ENCODE data around the gene TMEM184A. TPM values are rescaled to one million over a fixed set of nuclear protein-coding genes. Genes with fewer than 3 reads are reported as not detected.
"Not testable (repeated sequence)": the region's sequence is repeated elsewhere in the genome, so short reads cannot be mapped to it uniquely, and the experiment has no call there.

Gene TMEM184A
- total RNA-seq, 1 donor from 2014 or later = 0.22 TPM

GRCh38 chr7:1533547-1534329 is 22.3 kb downstream of the TMEM184A start:
- peak; percentile 14 for ATAC-seq
- intact Hi-C loops (cut with micrococcal nuclease) = no loop called here

GRCh38 chr7:1533255-1533546 is 22.8 kb downstream of the TMEM184A start:
- intact Hi-C loops (cut with micrococcal nuclease) = no loop called here
- no peak for DNase-seq

More at GRCh38 chr7:1533547-1534329, 22.3 kb downstream of the TMEM184A start:
- peak; percentile 71 for DNase-seq

GRCh38 chr7:1532456-1533254 is 23.4 kb downstream of the TMEM184A start:
- peak; percentile 35 for ATAC-seq
- intact Hi-C loops (cut with micrococcal nuclease) = no loop called here
- DNase-seq = peak; percentile 78

More at GRCh38 chr7:1533255-1533546, 22.8 kb downstream of the TMEM184A start:
- no peak for ATAC-seq

- DNase-seq (no peak), ATAC-seq (no peak)
- intact Hi-C loops (cut with micrococcal nuclease) = no loop called here
These were observed 24.0 kb downstream of the TMEM184A start for GRCh38 chr7:1531979-1532455.

DNA sequence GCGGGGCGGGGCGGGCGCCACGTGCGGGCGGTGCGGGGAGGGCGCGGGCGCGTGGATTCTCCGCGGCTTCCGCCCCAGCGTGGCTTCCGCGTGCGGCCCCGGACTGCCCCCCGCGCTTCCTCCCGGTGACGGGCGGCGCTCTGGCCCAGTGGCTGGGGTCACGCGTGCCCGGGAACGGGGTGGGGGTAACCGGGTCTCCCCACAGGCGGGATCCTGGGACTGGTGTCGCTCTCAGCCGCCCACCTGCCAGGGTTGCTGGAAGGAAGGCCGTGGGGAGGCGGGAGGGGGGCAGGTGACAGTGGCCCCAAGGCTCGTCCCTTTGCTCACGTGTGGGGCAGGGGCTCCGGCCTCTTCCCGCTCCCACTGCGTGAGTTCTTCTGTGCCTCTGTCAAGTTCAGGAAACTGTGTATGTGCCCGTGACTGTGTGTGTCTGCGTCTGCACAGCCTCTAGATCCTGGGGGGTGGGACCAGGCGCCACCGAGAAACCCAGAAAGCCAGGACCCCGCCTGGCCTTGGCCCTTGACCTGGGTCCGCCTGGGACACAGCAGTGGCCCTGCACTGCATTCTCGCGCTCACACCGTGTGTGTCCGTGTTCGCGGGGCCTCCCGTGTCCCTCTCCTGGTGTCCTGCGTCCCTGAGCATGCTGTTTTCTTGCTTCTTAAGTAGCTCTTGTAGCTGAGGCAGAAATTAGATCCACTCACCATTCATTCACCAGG is 24.6 kb downstream of the TMEM184A start:
- intact Hi-C loops (cut with micrococcal nuclease) = no loop called here
- DNase-seq (peak; percentile 65), ATAC-seq (peak; percentile 1)

GRCh38 chr7:1530946-1531262 is 25.1 kb downstream of the TMEM184A start:
- ATAC-seq (no peak), DNase-seq (no peak)
- intact Hi-C loops (cut with micrococcal nuclease) = no loop called here

DNA sequence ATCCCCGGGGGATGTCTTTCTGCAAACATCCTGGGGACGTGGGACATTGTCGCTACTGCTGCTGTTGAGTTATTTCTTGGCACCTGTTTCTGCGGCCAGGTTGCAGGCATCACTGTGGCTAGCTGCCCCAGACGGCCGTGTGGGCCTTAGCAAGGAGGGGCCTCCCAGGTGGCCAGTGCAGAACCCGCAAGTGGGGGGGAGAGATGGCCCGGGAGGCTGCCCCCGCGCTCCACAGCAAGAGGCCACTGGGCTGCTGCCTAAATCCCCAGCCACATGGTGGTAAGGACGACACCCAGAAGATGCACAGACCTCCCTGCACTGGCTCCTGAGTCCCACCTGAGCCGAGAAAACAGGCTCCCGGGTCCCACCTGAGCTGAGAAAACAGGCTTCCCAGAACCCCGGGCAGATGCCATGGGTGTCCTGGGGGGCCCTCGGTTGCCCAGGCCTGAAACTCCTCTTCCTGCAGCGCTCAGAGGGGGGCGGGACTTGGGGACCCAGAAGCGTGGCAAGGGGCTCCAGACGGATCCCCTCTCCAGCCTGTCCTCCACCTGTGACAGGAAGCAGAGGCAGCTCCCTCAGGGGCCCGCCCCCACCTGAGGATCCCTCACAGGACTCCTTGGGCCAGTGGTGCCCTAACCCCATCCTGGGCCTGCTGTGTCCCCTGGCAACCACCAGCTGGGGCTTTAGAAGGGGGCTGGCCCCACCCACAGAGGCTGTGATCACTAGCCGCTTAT is 26.5 kb downstream of the TMEM184A start:
- no peak for ATAC-seq
- DNase-seq = no peak
- intact Hi-C loops (cut with micrococcal nuclease) = no loop called here

- intact Hi-C loops (cut with micrococcal nuclease) = no loop called here
- ATAC-seq (peak; percentile 15), DNase-seq (no peak)
These were observed 29.7 kb downstream of the TMEM184A start for GRCh38 chr7:1526271-1526754.

DNA sequence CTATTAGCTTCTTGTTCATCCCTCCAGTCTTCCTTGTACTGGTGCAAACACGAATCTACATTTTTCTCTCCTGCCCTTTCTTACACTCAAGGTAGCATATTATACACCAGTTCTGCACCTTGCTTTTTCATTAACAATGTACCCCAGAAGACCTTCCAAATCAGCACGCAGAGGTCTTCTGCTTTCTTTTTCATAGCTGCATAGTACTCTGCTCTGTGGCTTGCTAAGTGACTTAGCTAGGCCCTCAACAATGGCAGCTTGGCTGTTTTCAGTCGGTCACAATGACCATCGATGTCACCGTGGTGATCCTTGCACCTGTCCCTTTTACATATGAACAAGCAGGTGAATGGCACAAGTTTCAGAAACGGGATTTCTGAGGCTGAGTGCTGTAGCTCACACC is 30.6 kb downstream of the TMEM184A start:
- intact Hi-C loops (cut with micrococcal nuclease) = no loop called here
- ATAC-seq = no peak
- DNase-seq = no peak

DNA sequence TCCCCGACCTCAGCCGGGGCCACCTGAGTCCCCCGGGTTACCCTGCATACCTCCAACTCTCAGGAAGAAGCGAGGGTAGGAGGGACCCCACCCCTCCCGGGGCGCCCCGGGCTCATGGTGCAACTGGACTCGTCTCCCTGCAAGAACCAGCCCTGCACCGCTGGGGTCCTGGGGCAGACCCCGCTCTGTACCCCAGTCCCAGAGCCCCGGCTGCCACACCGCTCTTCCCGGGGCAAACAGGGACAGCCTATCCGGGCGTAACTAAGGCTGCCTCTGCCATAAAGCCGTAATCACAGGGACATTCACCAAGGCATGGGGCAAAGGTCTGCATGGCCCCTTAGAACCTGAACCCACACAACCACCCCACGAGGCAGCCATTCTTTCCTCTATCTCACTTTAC is 32.2 kb downstream of the TMEM184A start:
- DNase-seq = no peak
- intact Hi-C loops (cut with micrococcal nuclease) = no loop called here
- ATAC-seq = no peak

GRCh38 chr7:1523208-1523607 is 32.8 kb downstream of the TMEM184A start:
- ATAC-seq (no peak), DNase-seq (no peak)
- intact Hi-C loops (cut with micrococcal nuclease) = no loop called here

GRCh38 chr7:1521456-1521855 is 34.5 kb downstream of the TMEM184A start:
- intact Hi-C loops (cut with micrococcal nuclease) = no loop called here
- ATAC-seq = no peak
- DNase-seq = no peak

- DNase-seq = no peak
- no peak for ATAC-seq
- intact Hi-C loops (cut with micrococcal nuclease) = no loop called here
These were observed 35.3 kb downstream of the TMEM184A start for GRCh38 chr7:1520539-1521234.

DNA sequence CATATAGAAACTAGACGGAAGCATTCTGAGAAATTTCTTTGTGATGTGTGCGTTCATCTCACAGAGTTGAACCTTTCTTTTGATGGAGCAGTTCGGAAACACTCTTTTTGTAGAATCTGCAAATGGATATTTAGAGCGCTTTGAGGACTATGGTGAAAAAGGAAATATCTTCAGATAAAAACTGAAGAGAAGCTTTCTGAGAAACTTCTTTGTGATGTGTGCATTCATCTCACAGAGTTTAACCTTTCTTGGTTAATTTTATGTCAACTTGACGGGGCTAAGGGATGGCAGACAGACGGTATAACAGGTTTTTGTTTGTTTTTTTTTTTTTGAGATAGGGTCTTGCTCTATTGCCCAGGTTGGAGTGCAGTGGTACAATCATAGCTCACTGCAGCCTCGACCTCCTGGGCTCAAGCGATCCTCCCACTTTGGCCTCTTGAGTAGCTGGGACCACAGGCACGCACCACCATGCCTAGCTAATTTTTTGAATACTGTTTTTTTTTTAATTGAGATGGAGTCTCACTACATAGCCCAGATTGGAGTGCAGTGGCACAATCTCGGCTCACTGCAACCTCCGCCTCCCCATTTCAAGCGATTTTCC is 36.6 kb downstream of the TMEM184A start:
- DNase-seq; intact Hi-C loops (cut with micrococcal nuclease); ATAC-seq: not testable (repeated sequence)

- ATAC-seq (no peak), DNase-seq (no peak)
- intact Hi-C loops (cut with micrococcal nuclease) = no loop called here
These were observed 39.3 kb downstream of the TMEM184A start for GRCh38 chr7:1516586-1517251.

GRCh38 chr7:1515509-1515967 is 40.5 kb downstream of the TMEM184A start:
- intact Hi-C loops (cut with micrococcal nuclease); ATAC-seq; DNase-seq: not testable (repeated sequence)

GRCh38 chr7:1514995-1515401 is 41.0 kb downstream of the TMEM184A start:
- ATAC-seq (no peak), DNase-seq (no peak)
- intact Hi-C loops (cut with micrococcal nuclease) = no loop called here

DNA sequence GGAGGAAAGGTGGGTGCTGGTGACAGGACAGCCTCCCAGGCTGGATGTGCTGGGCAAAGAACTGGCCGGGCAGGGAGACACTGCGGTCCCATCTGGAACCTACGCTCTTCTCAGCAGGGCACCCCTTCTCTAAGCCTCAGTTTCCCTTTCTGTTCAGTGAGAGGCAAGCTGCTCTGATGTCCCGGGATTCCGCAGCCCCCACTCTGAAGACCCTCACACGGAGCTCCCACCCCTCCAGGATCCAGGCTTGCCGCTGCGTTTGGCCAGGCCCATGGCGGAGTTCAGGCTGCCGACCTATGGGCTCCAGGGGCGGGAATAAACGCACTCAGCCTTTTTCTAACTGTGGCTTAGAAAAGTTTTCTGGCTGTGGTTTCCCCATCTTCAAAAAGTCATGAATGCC is 41.6 kb downstream of the TMEM184A start:
- DNase-seq = no peak
- ATAC-seq = no peak

More for the DNA sequence above, 41.6 kb downstream of the TMEM184A start:
- intact Hi-C loops (cut with micrococcal nuclease) = no loop called here

Measured in left ventricle myocardium superior (tissue), 1 donor.